ENCODE results near the gene ZSCAN2. TPM values are rescaled to one million over a fixed set of nuclear protein-coding genes. Genes with fewer than 3 reads are reported as not detected.

ZSCAN2 gene
- total RNA-seq, 1 experiment from 2014 or later, result 18.0 TPM

DNA sequence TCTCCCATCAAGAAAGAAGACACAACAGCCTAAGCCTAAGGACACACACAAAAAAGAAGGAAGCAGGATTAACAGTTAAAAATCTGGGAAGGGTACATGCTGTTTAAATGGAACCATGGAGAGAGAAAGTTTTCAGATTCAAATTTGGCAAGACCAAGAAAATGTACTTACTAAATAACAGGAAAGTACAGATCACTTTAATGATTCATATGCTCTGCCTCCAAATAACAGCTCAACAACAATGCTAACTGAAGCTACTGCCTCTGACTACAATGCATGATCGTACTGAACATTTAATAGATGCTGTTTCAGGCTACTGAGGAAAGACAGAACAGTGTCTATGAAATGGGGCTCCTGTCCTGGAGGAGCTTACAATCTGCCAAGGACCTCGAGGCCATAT is 65.6 kb downstream of the ZSCAN2 start:
- TF ChIP-seq, protein P1, sequence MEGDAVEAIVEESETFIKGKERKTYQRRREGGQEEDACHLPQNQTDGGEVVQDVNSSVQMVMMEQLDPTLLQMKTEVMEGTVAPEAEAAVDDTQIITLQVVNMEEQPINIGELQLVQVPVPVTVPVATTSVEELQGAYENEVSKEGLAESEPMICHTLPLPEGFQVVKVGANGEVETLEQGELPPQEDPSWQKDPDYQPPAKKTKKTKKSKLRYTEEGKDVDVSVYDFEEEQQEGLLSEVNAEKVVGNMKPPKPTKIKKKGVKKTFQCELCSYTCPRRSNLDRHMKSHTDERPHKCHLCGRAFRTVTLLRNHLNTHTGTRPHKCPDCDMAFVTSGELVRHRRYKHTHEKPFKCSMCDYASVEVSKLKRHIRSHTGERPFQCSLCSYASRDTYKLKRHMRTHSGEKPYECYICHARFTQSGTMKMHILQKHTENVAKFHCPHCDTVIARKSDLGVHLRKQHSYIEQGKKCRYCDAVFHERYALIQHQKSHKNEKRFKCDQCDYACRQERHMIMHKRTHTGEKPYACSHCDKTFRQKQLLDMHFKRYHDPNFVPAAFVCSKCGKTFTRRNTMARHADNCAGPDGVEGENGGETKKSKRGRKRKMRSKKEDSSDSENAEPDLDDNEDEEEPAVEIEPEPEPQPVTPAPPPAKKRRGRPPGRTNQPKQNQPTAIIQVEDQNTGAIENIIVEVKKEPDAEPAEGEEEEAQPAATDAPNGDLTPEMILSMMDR (IDR thresholded peaks at IDR 0.05; ENCODE audit: unreplicated experiment), result no peak
- H3K27me3 Mint-ChIP-seq (ENCODE audit: unreplicated experiment), result no peaks in the 10 kb centered on the region
- CTCF ChIA-PET, result no interaction called here
- peaks cover 9% of the 10 kb centered on the region for H3K4me1 Mint-ChIP-seq (ENCODE audit: low read depth, unreplicated experiment)
- intact Hi-C loops (cut with micrococcal nuclease; ENCODE audit: unreplicated experiment), result no loop called here
- no peak overlapping the region for H3K27ac Mint-ChIP-seq (ENCODE audit: unreplicated experiment)
- no peaks in the 10 kb centered on the region for H3K9me3 Mint-ChIP-seq (ENCODE audit: low read depth, unreplicated experiment)
- no peak overlapping the region for H3K4me3 Mint-ChIP-seq (ENCODE audit: low read depth, unreplicated experiment)
- peaks cover 60% of the 10 kb centered on the region for H3K36me3 Mint-ChIP-seq (ENCODE audit: insufficient read depth, unreplicated experiment)
- no TSS peak for BruUV-seq (replicated peaks)
- no peak for DNase-seq

- no peak overlapping the region for H3K4me3 Mint-ChIP-seq (ENCODE audit: low read depth, unreplicated experiment)
- peaks cover 17% of the 10 kb centered on the region for H3K4me1 Mint-ChIP-seq (ENCODE audit: low read depth, unreplicated experiment)
- TF ChIP-seq, protein P1 (IDR thresholded peaks at IDR 0.05; ENCODE audit: unreplicated experiment), result no peak
- H3K27ac Mint-ChIP-seq (ENCODE audit: unreplicated experiment), result no peak overlapping the region
- BruUV-seq (replicated peaks), result no TSS peak
- intact Hi-C loops (cut with micrococcal nuclease; ENCODE audit: unreplicated experiment), result no loop called here
- no peaks in the 10 kb centered on the region for H3K9me3 Mint-ChIP-seq (ENCODE audit: low read depth, unreplicated experiment)
- H3K27me3 Mint-ChIP-seq (ENCODE audit: unreplicated experiment), result no peaks in the 10 kb centered on the region
- no peak for DNase-seq
- CTCF ChIA-PET, result interaction anchor here (1.0 kb wide), 1 partner anchor 11 kb away, joined by 3 read pairs; no protein-coding TSS in a partner anchor
- peaks cover 68% of the 10 kb centered on the region for H3K36me3 Mint-ChIP-seq (ENCODE audit: insufficient read depth, unreplicated experiment)
Observed at GRCh38 chr15:84668221-84668982, 67.6 kb downstream of the ZSCAN2 start.

DNA sequence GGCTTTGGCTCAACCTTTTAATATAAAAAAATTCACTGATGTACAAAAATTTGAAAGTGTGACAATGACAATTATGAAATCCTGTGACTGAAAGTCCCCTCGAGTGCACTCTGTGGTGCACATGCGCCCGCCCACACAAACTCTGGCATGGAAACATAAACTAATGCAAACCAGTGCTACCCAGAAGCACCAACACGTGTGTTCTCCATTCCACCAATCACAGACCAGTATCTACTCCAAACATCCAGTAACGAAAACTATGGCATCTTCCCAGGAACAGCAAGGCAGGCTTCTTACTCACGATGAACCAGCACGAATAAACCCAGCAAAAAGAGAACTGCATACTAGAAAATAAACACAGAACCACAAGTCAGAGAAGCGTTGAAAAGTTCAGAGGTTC is 68.9 kb downstream of the ZSCAN2 start:
- TSS peak; percentile 80 for BruUV-seq (replicated peaks)
- TF ChIP-seq, protein P1 (IDR thresholded peaks at IDR 0.05; ENCODE audit: unreplicated experiment), result no peak
- H3K27ac Mint-ChIP-seq (ENCODE audit: unreplicated experiment), result no peak overlapping the region
- H3K4me1 Mint-ChIP-seq (ENCODE audit: low read depth, unreplicated experiment), result peaks cover 17% of the 10 kb centered on the region
- no peak for DNase-seq
- H3K4me3 Mint-ChIP-seq (ENCODE audit: low read depth, unreplicated experiment), result no peak overlapping the region
- CTCF ChIA-PET, result interaction anchor here (1.0 kb wide), 1 partner anchor 10 kb away, joined by 3 read pairs; no protein-coding TSS in a partner anchor
- intact Hi-C loops (cut with micrococcal nuclease; ENCODE audit: unreplicated experiment), result no loop called here
- peaks cover 72% of the 10 kb centered on the region for H3K36me3 Mint-ChIP-seq (ENCODE audit: insufficient read depth, unreplicated experiment)
- H3K9me3 Mint-ChIP-seq (ENCODE audit: low read depth, unreplicated experiment), result no peaks in the 10 kb centered on the region
- no peaks in the 10 kb centered on the region for H3K27me3 Mint-ChIP-seq (ENCODE audit: unreplicated experiment)

GRCh38 chr15:84671211-84671610 is 70.4 kb downstream of the ZSCAN2 start:
- intact Hi-C loops (cut with micrococcal nuclease; ENCODE audit: unreplicated experiment), result no loop called here
- no peaks in the 10 kb centered on the region for H3K27me3 Mint-ChIP-seq (ENCODE audit: unreplicated experiment)
- DNase-seq, result no peak
- TF ChIP-seq, protein P1 (IDR thresholded peaks at IDR 0.05; ENCODE audit: unreplicated experiment), result no peak
- CTCF ChIA-PET, result interaction anchor here (0.6 kb wide), 1 partner anchor 32 kb away, joined by 4 read pairs; no protein-coding TSS in a partner anchor
- H3K9me3 Mint-ChIP-seq (ENCODE audit: low read depth, unreplicated experiment), result no peaks in the 10 kb centered on the region
- peaks cover 58% of the 10 kb centered on the region for H3K36me3 Mint-ChIP-seq (ENCODE audit: insufficient read depth, unreplicated experiment)
- H3K4me1 Mint-ChIP-seq (ENCODE audit: low read depth, unreplicated experiment), result peaks cover 17% of the 10 kb centered on the region
- no TSS peak for BruUV-seq (replicated peaks)
- H3K4me3 Mint-ChIP-seq (ENCODE audit: low read depth, unreplicated experiment), result no peak overlapping the region
- no peak overlapping the region for H3K27ac Mint-ChIP-seq (ENCODE audit: unreplicated experiment)

Other genes with a start within 250 kb of the ZSCAN2 start
- 53.1 and 53.3 TPM in 2 replicates for gene WDR73, start 53.3 kb downstream of the ZSCAN2 start, total RNA-seq (2022)
- gene NMB, start 57.2 kb downstream of the ZSCAN2 start, total RNA-seq (2022), result 10.9 and 16.6 TPM in 2 replicates
- 214 and 243 TPM in 2 replicates for gene SEC11A, start 115.1 kb downstream of the ZSCAN2 start, total RNA-seq (2022)
- 49.5 and 49.6 TPM in 2 replicates for gene ZNF592, start 147.6 kb downstream of the ZSCAN2 start, total RNA-seq (2022)
- gene ALPK3, start 216.3 kb downstream of the ZSCAN2 start, total RNA-seq (2022), result 4.6 TPM in 2 replicates

All from Calu3 (cell line).